Fibroblast of gingiva (primary cell): ENCODE results near the gene NXN.
"Not testable (repeated sequence)": the region's sequence is repeated elsewhere in the genome, so short reads cannot be mapped to it uniquely, and the experiment has no call there.

ENCODE experiments used
- DNase-seq: peaks from one replicate; pipeline ENCODE4 v3.0.0-alpha.2; 2011; ENCODE audit warnings: low read depth

The NXN gene

GRCh38 chr17:979212-979538 lies 401 bp downstream of the NXN start:
- DNase-seq: no peak

GRCh38 chr17:978103-979093 lies 1.2 kb downstream of the NXN start:
- DNase-seq: peak; percentile 52

GRCh38 chr17:977166-977565 lies 2.4 kb downstream of the NXN start:
- DNase-seq: no peak

GRCh38 chr17:976312-976711 lies 3.3 kb downstream of the NXN start:
- DNase-seq: peak; percentile 59

GRCh38 chr17:975371-975915 lies 4.1 kb downstream of the NXN start:
- peak; percentile 61 for DNase-seq

- not testable (repeated sequence) for DNase-seq
Measured at GRCh38 chr17:974778-975177, 4.8 kb downstream of the NXN start.

GRCh38 chr17:973053-973452 lies 6.5 kb downstream of the NXN start:
- DNase-seq: no peak

- not testable (repeated sequence) for DNase-seq
Measured at GRCh38 chr17:971861-972260, 7.7 kb downstream of the NXN start.

- DNase-seq: no peak
Measured at GRCh38 chr17:970364-970763, 9.2 kb downstream of the NXN start.

- DNase-seq: peak; percentile 60
Measured at GRCh38 chr17:969811-970355, 9.7 kb downstream of the NXN start.

GRCh38 chr17:968812-969730 lies 10.5 kb downstream of the NXN start:
- DNase-seq: peak; percentile 38

- DNase-seq: no peak
Measured at GRCh38 chr17:967122-967521, 12.5 kb downstream of the NXN start.

- no peak for DNase-seq
Measured at GRCh38 chr17:965311-965989, 14.1 kb downstream of the NXN start.

GRCh38 chr17:964876-965275 lies 14.7 kb downstream of the NXN start:
- no peak for DNase-seq

- DNase-seq: no peak
Measured at GRCh38 chr17:962670-963069, 16.9 kb downstream of the NXN start.

GRCh38 chr17:962166-962565 lies 17.4 kb downstream of the NXN start:
- no peak for DNase-seq

GRCh38 chr17:958712-959451 lies 20.7 kb downstream of the NXN start:
- no peak for DNase-seq

GRCh38 chr17:957856-958421 lies 21.6 kb downstream of the NXN start:
- DNase-seq: no peak

- no peak for DNase-seq
Measured at GRCh38 chr17:956905-957304, 22.7 kb downstream of the NXN start.

GRCh38 chr17:954431-955164 lies 25.0 kb downstream of the NXN start:
- DNase-seq: peak; percentile 39
